ENCODE data around the gene LAGE3.

GRCh38 chrX:154448484-154448883, 30.6 kb downstream of the LAGE3 start:
- no peak for TF ChIP-seq CTCF (IDR thresholded peaks at IDR 0.05)
- TF ChIP-seq POLR2AphosphoS5 (IDR thresholded peaks at IDR 0.05; ENCODE audit: low read depth, low read length) = no peak
- TF ChIP-seq SIN3A (IDR thresholded peaks at IDR 0.05; ENCODE audit: borderline replicate concordance, insufficient read depth, low read depth, low read length) = no peak
- TF ChIP-seq TCF7L2 (IDR thresholded peaks at IDR 0.05; ENCODE audit: low read depth, low read length) = no peak
- TF ChIP-seq REST (IDR thresholded peaks at IDR 0.05; ENCODE audit: insufficient read depth in 1 of 2, low read depth in 2 of 2, low read length in 1 of 2) = no peak
